HepG2 (cell line): Measurements from ENCODE around the gene RUSC1. TPM values are rescaled to one million over a fixed set of nuclear protein-coding genes. Genes with fewer than 3 reads are reported as not detected.

ENCODE experiments used
- ATAC-seq: fragments of 200-7000 bp; cut with Tn5 transposase; 3 replicates; pipeline ENCODE4 v1.9.1; 2020; ENCODE audit warnings: mild to moderate bottlenecking, moderate library complexity
- BruUV-seq: library from RNA; stranded (reverse); fragments of 400-500 nt; replicated peaks from 2 replicates; lab custom pipeline; 2021; lab: Mats Ljungman, UMichigan
- CTCF ChIA-PET: fragments of 300-600 bp; formaldehyde crosslinking; extraction: SDS; loops from one replicate; lab custom pipeline; 2021; ENCODE audit warnings: low total read pairs, inconsistent platforms, low intra/inter-chr PET ratio; lab: Yijun Ruan, JAX
- POLR2A ChIA-PET: fragments of 350-600 bp; sonication (Branson Sonifier 250); formaldehyde crosslinking; loops from one replicate; lab custom pipeline; 2020; ENCODE audit warnings: antibody characterized with exemption, inconsistent platforms; lab: Yijun Ruan, JAX
- DNase-seq: peaks from one replicate; pipeline ENCODE4 v3.0.0-alpha.2; 2015; ENCODE audit warnings: low spot score
- FAIRE-seq: peaks from 3 replicates; lab custom pipeline; 2011; peaks lifted over from hg19 to GRCh38; lab: Jason Lieb, UNC
- H2AFZ ChIP-seq: one replicate; pipeline ENCODE4 v1.6.1; 2011; ENCODE audit warnings: low read length, inconsistent platforms
- H3K27ac ChIP-seq: fragments of 300-600 bp; 3 replicates; pipeline ENCODE4 v1.8.0; 2011; ENCODE audit warnings: mixed run types, mild to moderate bottlenecking, mixed read lengths, low read length, inconsistent platforms; ENCODE audit not compliant: insufficient read depth; ENCODE audit errors: extremely low read length
- H3K27me3 ChIP-seq, 2 experiments: fragments of 200-600 bp in 1 of 2; 2 replicates in 1 of 2; 3 replicates in 1 of 2; pipeline versions ENCODE4 v1.6.0 to v1.8.0; 2011; ENCODE audit warnings: low read length in 2 of 2, mild to moderate bottlenecking in 2 of 2, moderate library complexity in 2 of 2, inconsistent platforms in 1 of 2; ENCODE audit not compliant: insufficient read depth in 2 of 2, control insufficient read depth in 1 of 2
- H3K36me3 ChIP-seq, 2 experiments: fragments of 200-600 bp in 1 of 2; replicated peaks in 1 of 2; 2 replicates in 1 of 2; 3 replicates in 1 of 2; pipeline versions ENCODE4 v1.5.1 to v1.8.0; 2011; ENCODE audit warnings: low read length in 2 of 2, inconsistent platforms in 1 of 2; ENCODE audit not compliant: insufficient read depth in 2 of 2, control insufficient read depth in 1 of 2
- H3K4me1 ChIP-seq: 2 replicates; pipeline ENCODE4 v1.5.1; 2012; ENCODE audit warnings: low read length, inconsistent platforms; ENCODE audit not compliant: insufficient read depth
- H3K4me2 ChIP-seq: 2 replicates; pipeline ENCODE4 v1.6.0; 2011; ENCODE audit warnings: low read depth, low read length, inconsistent platforms
- H3K4me3 ChIP-seq, 3 experiments: fragments of 200-600 bp in 1 of 3; sonication (generic), shearing (Covaris generic) in 1 of 3; replicated peaks in 1 of 3; 2 replicates each; pipeline ENCODE4 v1.5.1; 2011 to 2016; ENCODE audit warnings: low read length in 3 of 3, inconsistent platforms in 2 of 3, low read depth in 2 of 3, mild to moderate bottlenecking in 2 of 3, control low read depth in 1 of 3, mixed read lengths in 1 of 3; ENCODE audit not compliant: insufficient read depth in 1 of 3
- H3K79me2 ChIP-seq: one replicate; pipeline ENCODE4 v1.6.1; 2011; ENCODE audit warnings: low read length, inconsistent platforms; ENCODE audit not compliant: insufficient read depth
- H3K9ac ChIP-seq: 2 replicates; pipeline ENCODE4 v1.6.0; 2011; ENCODE audit warnings: mild to moderate bottlenecking, low read depth, low read length, inconsistent platforms; ENCODE audit not compliant: insufficient read depth
- H3K9me3 ChIP-seq: 2 replicates; pipeline ENCODE4 v1.5.1; 2012; ENCODE audit warnings: mild to moderate bottlenecking, low read length
- H4K20me1 ChIP-seq: 2 replicates; pipeline ENCODE4 v1.6.0; 2011; ENCODE audit warnings: inconsistent platforms, mild to moderate bottlenecking, low read length, moderate library complexity; ENCODE audit not compliant: insufficient read depth
- AKNA ChIP-seq: sonication (generic); formaldehyde crosslinking; IDR thresholded peaks from 2 replicates; pipeline ENCODE4 v1.4.0; 2020; ENCODE audit warnings: missing genetic modification reagents, borderline replicate concordance
- CSRNP2 ChIP-seq: sonication (generic); formaldehyde crosslinking; conservative IDR thresholded peaks from 2 replicates; pipeline ENCODE4 v1.8.0; 2022; ENCODE audit warnings: low read depth, missing genetic modification reagents
- MNT ChIP-seq: fragments of 450-650 bp; IDR thresholded peaks from 2 replicates; pipeline ENCODE4 v1.6.1; 2016
- PAWR ChIP-seq: sonication (generic); formaldehyde crosslinking; IDR thresholded peaks from 2 replicates; pipeline ENCODE4 v1.4.0; 2020; ENCODE audit warnings: missing genetic modification reagents, mild to moderate bottlenecking, borderline replicate concordance
- RAD21 ChIP-seq: fragments of 450-650 bp; formaldehyde crosslinking; IDR thresholded peaks from 2 replicates; pipeline ENCODE4 v1.5.0; 2020; ENCODE audit warnings: mild to moderate bottlenecking
- SMC3 ChIP-seq: IDR thresholded peaks from 2 replicates; pipeline ENCODE4 v1.6.1; 2011; ENCODE audit warnings: low read length, improper control_type of control experiment
- ZBTB46 ChIP-seq: sonication (generic); formaldehyde crosslinking; IDR thresholded peaks from 2 replicates; pipeline ENCODE4 v1.4.0; 2020; ENCODE audit warnings: mild to moderate bottlenecking, missing genetic modification reagents, borderline replicate concordance
- ZNF256 ChIP-seq: sonication (generic); formaldehyde crosslinking; conservative IDR thresholded peaks from 2 replicates; pipeline ENCODE4 v1.4.0; 2020; ENCODE audit warnings: missing genetic modification reagents
- ZNF317 ChIP-seq: sonication (generic); formaldehyde crosslinking; IDR thresholded peaks from 2 replicates; pipeline ENCODE4 v1.5.0; 2020; ENCODE audit warnings: mild to moderate bottlenecking, missing genetic modification reagents
- ZNF331 ChIP-seq: sonication (generic); formaldehyde crosslinking; IDR thresholded peaks from 2 replicates; pipeline ENCODE4 v1.4.0; 2020; ENCODE audit warnings: missing genetic modification reagents
- ZNF431 ChIP-seq: sonication (generic); formaldehyde crosslinking; IDR thresholded peaks from 2 replicates; pipeline ENCODE4 v1.9.0; 2022; ENCODE audit warnings: missing genetic modification reagents, low read depth, mild to moderate bottlenecking, borderline replicate concordance
- ZNF674 ChIP-seq: sonication (generic); formaldehyde crosslinking; IDR thresholded peaks from 2 replicates; pipeline ENCODE4 v1.5.0; 2020; ENCODE audit warnings: low read depth, mild to moderate bottlenecking, missing genetic modification reagents
- WGBS: methylation state at CpG from one replicate; pipeline ENCODE4 v1.1.6; 2017; ENCODE audit warnings: low lambda C conversion rate; 5-methylcytosine and 5-hydroxymethylcytosine counted together
- in situ Hi-C: cut with HindIII; loops from 2 replicates; pipeline ENCODE4 v1.10.0; 2017; ENCODE audit warnings: low pct_unique_long_range_greater_than_20kb; ENCODE audit not compliant: extremely low pct_ligation_motif_present
- intact Hi-C: fragments of 100-400 bp; cut with micrococcal nuclease; formaldehyde crosslinking; loops from one replicate; pipeline ENCODE4 v1.10.0; 2022; ENCODE audit not compliant: unreplicated experiment
- polyA plus RNA-seq, 8 experiments: library from polyadenylated mRNA; depleted of rRNA in 3 of 8; stranded (reverse) in 7 of 8; unstranded in 1 of 8; fragments of >200 nt; fragmentation: Illumina TruSeq in 4 of 8; extraction: Trizol in 4 of 8; gene quantifications; 2 replicates each; pipeline versions ENCODE4 v1.2.1 to v1.2.3, GENCODE V29; 2011 to 2016; ENCODE audit warnings: low read depth in 4 of 8, missing spikeins in 1 of 8, mixed read lengths in 1 of 8; ENCODE audit not compliant: insufficient read depth in 1 of 8
- total RNA-seq, 5 experiments: library from RNA; depleted of rRNA; stranded (reverse); fragments of >200 nt; fragmentation: Illumina TruSeq; extraction: Trizol; gene quantifications; 2 replicates each; pipeline ENCODE4 v1.2.3, GENCODE V29; 2016; ENCODE audit warnings: low read depth in 1 of 5

The RUSC1 gene
- total and polyA plus RNA-seq, 2 of the 13 experiments (the other 11 are each of a cell fraction or from before 2014, with no cell fraction given) = 18.7 to 20.4 TPM

GRCh38 chr1:155296661-155297060, 24.0 kb upstream of the RUSC1 start:
- ChIA-PET CTCF (no interaction called here), POLR2A (interaction anchor here (1.0 kb wide), 1 partner anchor 9 kb away, joined by 3 read pairs; no protein-coding TSS in a partner anchor)
- 87% methylated on average over 3 of the region's 3 CpGs for WGBS
- in situ Hi-C loops = no loop called here
- Histone ChIP-seq H3K4me3 (no peak overlapping the region), H3K27me3 (no peaks in the 10 kb centered on the region), H3K9ac (no peak overlapping the region), H3K27ac (no peak overlapping the region), H4K20me1 (no peaks in the 10 kb centered on the region), H3K9me3 (no peaks in the 10 kb centered on the region), H3K4me2 (no peak overlapping the region), H3K79me2 (peaks cover 3% of the 10 kb centered on the region), H3K36me3 (peaks cover 0 to 8% of the 10 kb centered on the region in 2 experiments; a peak in 3 of 5 replicates), H2AFZ (no peak overlapping the region), H3K4me1 (peaks cover 43% of the 10 kb centered on the region)
- intact Hi-C loops = no loop called here
- no peak for TF ChIP-seq ZNF674 (CRISPR knock-in tag)
- no peak for TF ChIP-seq AKNA (CRISPR knock-in tag)
- no peak for TF ChIP-seq SMC3
- no peak for TF ChIP-seq ZNF331
- no peak for TF ChIP-seq ZBTB46 (CRISPR knock-in tag)
- no peak for TF ChIP-seq MNT
- TF ChIP-seq ZNF317 = no peak
- no peak for TF ChIP-seq RAD21 (CRISPR knock-in tag)
- TF ChIP-seq ZNF431 (CRISPR knock-in tag) = no peak
- no peak for TF ChIP-seq CSRNP2
- TF ChIP-seq ZNF256 = no peak
- TF ChIP-seq PAWR (CRISPR knock-in tag) = no peak
- DNase-seq (no peak), FAIRE-seq (no peak), ATAC-seq (no peak)
- no TSS peak for BruUV-seq
